ENCODE data around the gene MAOA.

DNA sequence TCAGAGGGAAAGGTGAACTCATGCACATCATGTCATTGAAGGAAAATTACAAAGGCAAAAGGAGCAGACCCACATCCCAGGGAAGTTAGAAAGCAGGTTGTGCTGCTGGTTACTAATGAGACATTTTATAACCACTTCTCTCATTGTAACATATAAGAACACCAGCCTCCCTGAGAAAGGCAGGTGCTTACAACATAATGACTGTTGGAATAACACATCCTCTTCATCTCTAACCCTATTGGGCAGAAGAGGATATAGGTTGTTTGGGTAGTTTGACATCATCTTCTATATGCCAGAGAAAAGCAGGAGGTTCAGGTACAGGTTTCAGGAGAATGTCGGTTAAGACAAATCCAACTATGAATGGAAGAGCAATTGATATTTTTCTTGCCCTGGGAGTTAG is 77.6 kb downstream of the MAOA start:
- TF ChIP-seq, protein P1, sequence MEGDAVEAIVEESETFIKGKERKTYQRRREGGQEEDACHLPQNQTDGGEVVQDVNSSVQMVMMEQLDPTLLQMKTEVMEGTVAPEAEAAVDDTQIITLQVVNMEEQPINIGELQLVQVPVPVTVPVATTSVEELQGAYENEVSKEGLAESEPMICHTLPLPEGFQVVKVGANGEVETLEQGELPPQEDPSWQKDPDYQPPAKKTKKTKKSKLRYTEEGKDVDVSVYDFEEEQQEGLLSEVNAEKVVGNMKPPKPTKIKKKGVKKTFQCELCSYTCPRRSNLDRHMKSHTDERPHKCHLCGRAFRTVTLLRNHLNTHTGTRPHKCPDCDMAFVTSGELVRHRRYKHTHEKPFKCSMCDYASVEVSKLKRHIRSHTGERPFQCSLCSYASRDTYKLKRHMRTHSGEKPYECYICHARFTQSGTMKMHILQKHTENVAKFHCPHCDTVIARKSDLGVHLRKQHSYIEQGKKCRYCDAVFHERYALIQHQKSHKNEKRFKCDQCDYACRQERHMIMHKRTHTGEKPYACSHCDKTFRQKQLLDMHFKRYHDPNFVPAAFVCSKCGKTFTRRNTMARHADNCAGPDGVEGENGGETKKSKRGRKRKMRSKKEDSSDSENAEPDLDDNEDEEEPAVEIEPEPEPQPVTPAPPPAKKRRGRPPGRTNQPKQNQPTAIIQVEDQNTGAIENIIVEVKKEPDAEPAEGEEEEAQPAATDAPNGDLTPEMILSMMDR (IDR thresholded peaks at IDR 0.05) = no peak
- no peak for TF ChIP-seq POLR2A (IDR thresholded peaks at IDR 0.05)

All from lower leg skin (tissue), 3 donors.